ENCODE measurements around the gene TMEM218. TPM values are rescaled to one million over a fixed set of nuclear protein-coding genes. Genes with fewer than 3 reads are reported as not detected.

The TMEM218 gene
- total and polyA plus RNA-seq, 2 donors (not counting 1 experiment from before 2014, with no cell fraction given) = 31.9 to 34.8 TPM

- no peak overlapping the region for H3K27ac ChIP-seq (ENCODE audit: insufficient read depth, low read length)
- no peaks in the 10 kb centered on the region for H3K79me2 ChIP-seq (ENCODE audit: control insufficient read depth, insufficient read depth, low read length)
- H2AFZ ChIP-seq (ENCODE audit: low read length) = no peak overlapping the region
- H4K20me1 ChIP-seq (ENCODE audit: control insufficient read depth, extremely low read depth, insufficient read depth, low read length) = no peaks in the 10 kb centered on the region
- H3K9me3 ChIP-seq (ENCODE audit: control insufficient read depth, insufficient read depth, low read depth, low read length) = no peaks in the 10 kb centered on the region
- H3K27me3 ChIP-seq (ENCODE audit: control insufficient read depth, insufficient read depth, low read length) = no peaks in the 10 kb centered on the region
- no peaks in the 10 kb centered on the region for H3K36me3 ChIP-seq (ENCODE audit: control insufficient read depth, insufficient read depth, low read length)
- no peak for TF ChIP-seq EZH2 (IDR thresholded peaks at IDR 0.05; ENCODE audit: low read length, missing control alignments)
- DNase-seq (ENCODE audit: low read depth in 2 of 2) = no peak
- H3K4me3 ChIP-seq (replicated peaks in 1 of 4; ENCODE audit: control extremely low read depth in 1 of 4, insufficient read depth in 1 of 4, low read depth in 3 of 4, low read length in 4 of 4) = no peak overlapping the region
- no peak overlapping the region for H3K9ac ChIP-seq (ENCODE audit: insufficient read depth, low read length)
- no peaks in the 10 kb centered on the region for H3K4me1 ChIP-seq (ENCODE audit: control insufficient read depth, extremely low read depth, insufficient read depth, low read length)
- no peak overlapping the region for H3K4me2 ChIP-seq (ENCODE audit: extremely low read depth, insufficient read depth, low read length)
These were observed 8.9 kb downstream of the TMEM218 start for GRCh38 chr11:125102510-125102909.

- H3K9ac ChIP-seq (ENCODE audit: insufficient read depth, low read length) = no peak overlapping the region
- H3K27me3 ChIP-seq (ENCODE audit: control insufficient read depth, insufficient read depth, low read length) = no peaks in the 10 kb centered on the region
- H3K36me3 ChIP-seq (ENCODE audit: control insufficient read depth, insufficient read depth, low read length) = no peaks in the 10 kb centered on the region
- H3K27ac ChIP-seq (ENCODE audit: insufficient read depth, low read length) = no peak overlapping the region
- no peaks in the 10 kb centered on the region for H3K4me1 ChIP-seq (ENCODE audit: control insufficient read depth, extremely low read depth, insufficient read depth, low read length)
- no peak overlapping the region for H3K4me2 ChIP-seq (ENCODE audit: extremely low read depth, insufficient read depth, low read length)
- no peak for DNase-seq (ENCODE audit: low read depth in 2 of 2)
- no peaks in the 10 kb centered on the region for H4K20me1 ChIP-seq (ENCODE audit: control insufficient read depth, extremely low read depth, insufficient read depth, low read length)
- no peak overlapping the region for H3K4me3 ChIP-seq (replicated peaks in 1 of 4; ENCODE audit: control extremely low read depth in 1 of 4, insufficient read depth in 1 of 4, low read depth in 3 of 4, low read length in 4 of 4)
- TF ChIP-seq CTCF (conservative IDR thresholded peaks at IDR 0.05 in 1 of 2, IDR thresholded peaks at IDR 0.05 in 1 of 2; ENCODE audit: low read depth in 1 of 2, low read length in 2 of 2) (no peak), EZH2 (IDR thresholded peaks at IDR 0.05; ENCODE audit: low read length, missing control alignments) (no peak)
- no peak overlapping the region for H2AFZ ChIP-seq (ENCODE audit: low read length)
- H3K9me3 ChIP-seq (ENCODE audit: control insufficient read depth, insufficient read depth, low read depth, low read length) = no peaks in the 10 kb centered on the region
- no peaks in the 10 kb centered on the region for H3K79me2 ChIP-seq (ENCODE audit: control insufficient read depth, insufficient read depth, low read length)
These were observed 9.4 kb downstream of the TMEM218 start for GRCh38 chr11:125102025-125102424.

GRCh38 chr11:125101596-125101995, 9.8 kb downstream of the TMEM218 start:
- H3K4me2 ChIP-seq (ENCODE audit: extremely low read depth, insufficient read depth, low read length) = no peak overlapping the region
- no peak overlapping the region for H3K4me3 ChIP-seq (replicated peaks in 1 of 4; ENCODE audit: control extremely low read depth in 1 of 4, insufficient read depth in 1 of 4, low read depth in 3 of 4, low read length in 4 of 4)
- no peak overlapping the region for H3K27ac ChIP-seq (ENCODE audit: insufficient read depth, low read length)
- no peaks in the 10 kb centered on the region for H3K9me3 ChIP-seq (ENCODE audit: control insufficient read depth, insufficient read depth, low read depth, low read length)
- H2AFZ ChIP-seq (ENCODE audit: low read length) = no peak overlapping the region
- no peaks in the 10 kb centered on the region for H3K27me3 ChIP-seq (ENCODE audit: control insufficient read depth, insufficient read depth, low read length)
- TF ChIP-seq CTCF (conservative IDR thresholded peaks at IDR 0.05 in 1 of 2, IDR thresholded peaks at IDR 0.05 in 1 of 2; ENCODE audit: low read depth in 1 of 2, low read length in 2 of 2) (no peak), EZH2 (IDR thresholded peaks at IDR 0.05; ENCODE audit: low read length, missing control alignments) (no peak)
- no peaks in the 10 kb centered on the region for H3K36me3 ChIP-seq (ENCODE audit: control insufficient read depth, insufficient read depth, low read length)
- no peaks in the 10 kb centered on the region for H4K20me1 ChIP-seq (ENCODE audit: control insufficient read depth, extremely low read depth, insufficient read depth, low read length)
- H3K4me1 ChIP-seq (ENCODE audit: control insufficient read depth, extremely low read depth, insufficient read depth, low read length) = no peaks in the 10 kb centered on the region
- H3K79me2 ChIP-seq (ENCODE audit: control insufficient read depth, insufficient read depth, low read length) = no peaks in the 10 kb centered on the region
- no peak for DNase-seq (ENCODE audit: low read depth in 2 of 2)
- no peak overlapping the region for H3K9ac ChIP-seq (ENCODE audit: insufficient read depth, low read length)
